Hypothalamus (tissue), 51 donors: ENCODE measurements around the gene UXT.
"Not testable (repeated sequence)": the region's sequence is repeated elsewhere in the genome, so short reads cannot be mapped to it uniquely, and the experiment has no call there.

Source experiments
- DNase-seq, 51 donors: peaks; one replicate each; lab custom pipeline; 2025; lab: John Stamatoyannopoulos, UW

The UXT gene

GRCh38 chrX:47619486-47620302 is 39.3 kb downstream of the UXT start, which contains the start of gene SYN1:
SYN1 (minus strand) TSS chrX:47619857; CDS start chrX:47619728, 129 bp downstream.
- peak in 47 of 51 donors; percentile 4 to 80 (median 59) for DNase-seq

GRCh38 chrX:47618923-47619485 is 40.0 kb downstream of the UXT start:
- DNase-seq: no peak

- no peak for DNase-seq
These were observed 44.4 kb downstream of the UXT start for GRCh38 chrX:47614618-47615017.

- DNase-seq: peak in 2 of 51 donors; percentile 16 to 54
These were observed 45.9 kb downstream of the UXT start for GRCh38 chrX:47613082-47613481.

- no peak for DNase-seq
These were observed 46.6 kb downstream of the UXT start for GRCh38 chrX:47612418-47612817.

GRCh38 chrX:47611926-47612325 is 47.1 kb downstream of the UXT start:
- DNase-seq: no peak

GRCh38 chrX:47611489-47611888 is 47.5 kb downstream of the UXT start:
- DNase-seq: no peak

GRCh38 chrX:47610511-47610910 is 48.5 kb downstream of the UXT start:
- no peak for DNase-seq

GRCh38 chrX:47608130-47608810 is 50.7 kb downstream of the UXT start:
- DNase-seq: peak in 11 of 51 donors; percentile 1 to 55 (median 5)

- DNase-seq: no peak
These were observed 51.9 kb downstream of the UXT start for GRCh38 chrX:47607091-47607490.

- no peak for DNase-seq
These were observed 54.0 kb downstream of the UXT start for GRCh38 chrX:47605024-47605423.

- not testable (repeated sequence) for DNase-seq
These were observed 55.9 kb downstream of the UXT start for GRCh38 chrX:47603125-47603524.
